Aorta (tissue), 5 donors: Measurements from ENCODE around the gene TP73. TPM values are rescaled to one million over a fixed set of nuclear protein-coding genes. Genes with fewer than 3 reads are reported as not detected.

ENCODE experiments used
- ATAC-seq: fragments of 200-7000 bp; cut with Tn5 transposase; one replicate; pipeline ENCODE4 v1.9.1; 2022; ENCODE audit warnings: moderate library complexity; ENCODE audit not compliant: low FRiP score
- DNase-seq, 2 donors: peaks; one replicate each; pipeline ENCODE4 v3.0.0-alpha.2; 2020
- H3K27ac ChIP-seq, 2 donors: one replicate each; pipeline ENCODE4 v1.5.1; 2013; ENCODE audit warnings: low read length in 2 of 2, mild to moderate bottlenecking in 2 of 2, moderate library complexity in 2 of 2, control low read depth in 1 of 2, inconsistent platforms in 1 of 2, low read depth in 1 of 2
- H3K27me3 ChIP-seq, 2 donors: one replicate each; pipeline ENCODE4 v1.6.1; 2013; ENCODE audit warnings: control low read depth in 1 of 2, low read length in 1 of 2, mild to moderate bottlenecking in 1 of 2, moderate library complexity in 1 of 2; ENCODE audit not compliant: insufficient read depth in 2 of 2, control insufficient read depth in 1 of 2
- H3K36me3 ChIP-seq, 2 donors: one replicate each; pipeline ENCODE4 v1.6.1; 2013; ENCODE audit warnings: control low read depth in 1 of 2, low read length in 1 of 2, mild to moderate bottlenecking in 1 of 2; ENCODE audit not compliant: insufficient read depth in 2 of 2, control insufficient read depth in 1 of 2
- H3K4me1 ChIP-seq, 2 donors: one replicate each; pipeline ENCODE4 v1.6.1; 2013; ENCODE audit warnings: low read length in 2 of 2, control low read depth in 1 of 2, mild to moderate bottlenecking in 1 of 2, moderate library complexity in 1 of 2; ENCODE audit not compliant: insufficient read depth in 2 of 2, control insufficient read depth in 1 of 2
- H3K4me3 ChIP-seq, 2 donors: one replicate each; pipeline ENCODE4 v1.5.1; 2013; ENCODE audit warnings: low read length in 2 of 2, control low read depth in 1 of 2, mild to moderate bottlenecking in 1 of 2
- H3K9me3 ChIP-seq: one replicate; pipeline ENCODE4 v1.6.1; 2013; ENCODE audit warnings: mild to moderate bottlenecking, low read length; ENCODE audit not compliant: control insufficient read depth
- WGBS, 2 donors: extraction: QIAGEN DNeasy Blood & Tissue Kit; methylation state at CpG; one replicate each; pipeline ENCODE4 v1.1.7; 2013; 5-methylcytosine and 5-hydroxymethylcytosine counted together
- intact Hi-C, 2 donors: fragments of 100-400 bp; cut with DNase I; formaldehyde crosslinking; loops; one replicate each; pipeline versions ENCODE4 v1.14.2 to v1.15.0; 2022
- polyA plus RNA-seq, 2 donors: library from polyadenylated mRNA; stranded (reverse); fragments of 200-250 nt; gene quantifications; one replicate each; pipeline ENCODE4 v1.2.3, GENCODE V29; 2013
- total RNA-seq, 2 donors: library from RNA; stranded (reverse); fragmentation: NEBNext Ultra II Directional; extraction: Animal tissue kit (Norgen Biotek cat#: 25700); gene quantifications; one replicate each; pipeline ENCODE4 v1.2.1, GENCODE V29; 2021
- donor health status: healthy with polysubstance abuse.
- donor health status: Bipolar disorder and iron deficiency.
- donor health status: DM: no; HTN: no; CAD: no.
- donor health status: DM: no; HTN: no; CAD: no.
- donor health status: DM: yes; HTN: yes; CAD: no.

Gene TP73
- total and polyA plus RNA-seq, 4 donors, result 0.18 to 0.38 TPM; not detected in 2

- peak in 1 of 2 donors; percentile 46 for DNase-seq
- 73 to 77% methylated on average over 5 of the region's 5 CpGs for WGBS, 2 donors
- H3K27ac ChIP-seq, result no peak overlapping the region
- intact Hi-C loops, result no loop called here
- H3K4me3 ChIP-seq, result no peak overlapping the region
- ATAC-seq, result no peak
- no peaks in the 10 kb centered on the region for H3K36me3 ChIP-seq
- H3K27me3 ChIP-seq, result no peaks in the 10 kb centered on the region
- no peaks in the 10 kb centered on the region for H3K9me3 ChIP-seq
- no peaks in the 10 kb centered on the region for H3K4me1 ChIP-seq
These were observed 25.2 kb downstream of the TP73 start for GRCh38 chr1:3677484-3677883.

GRCh38 chr1:3678361-3679097, 26.2 kb downstream of the TP73 start:
- H3K27ac ChIP-seq, result no peak overlapping the region
- 79 to 81% methylated on average over 21 of the region's 21 CpGs for WGBS, 2 donors
- no peak for ATAC-seq

GRCh38 chr1:3679098-3679555, 26.8 kb downstream of the TP73 start:
- Histone ChIP-seq H3K27me3 (no peaks in the 10 kb centered on the region), H3K36me3 (no peaks in the 10 kb centered on the region), H3K4me3 (no peak overlapping the region), H3K9me3 (no peaks in the 10 kb centered on the region), H3K27ac (no peak overlapping the region), H3K4me1 (no peaks in the 10 kb centered on the region)
- ATAC-seq (no peak), DNase-seq (peak in 1 of 2 donors; percentile 29)
- 76 to 82% methylated on average over 18 of the region's 18 CpGs for WGBS, 2 donors
- intact Hi-C loops, result no loop called here

More at GRCh38 chr1:3678361-3679097, 26.2 kb downstream of the TP73 start:
- Histone ChIP-seq H3K27me3 (no peaks in the 10 kb centered on the region), H3K4me1 (no peaks in the 10 kb centered on the region), H3K36me3 (no peaks in the 10 kb centered on the region), H3K9me3 (no peaks in the 10 kb centered on the region), H3K4me3 (no peak overlapping the region)
- intact Hi-C loops, result no loop called here
- DNase-seq, result peak in 1 of 2 donors; percentile 45

GRCh38 chr1:3679799-3680453, 27.6 kb downstream of the TP73 start:
- intact Hi-C loops, result no loop called here
- WGBS, 2 donors, result 93 to 96% methylated on average over 9 of the region's 9 CpGs
- H3K4me1 ChIP-seq, result no peaks in the 10 kb centered on the region
- no peak overlapping the region for H3K27ac ChIP-seq
- H3K27me3 ChIP-seq, result no peaks in the 10 kb centered on the region
- no peak overlapping the region for H3K4me3 ChIP-seq
- H3K9me3 ChIP-seq, result no peaks in the 10 kb centered on the region
- ATAC-seq (no peak), DNase-seq (peak in 1 of 2 donors; percentile 15)
- no peaks in the 10 kb centered on the region for H3K36me3 ChIP-seq

GRCh38 chr1:3680488-3681230, 28.3 kb downstream of the TP73 start:
- H3K4me1 ChIP-seq, result no peaks in the 10 kb centered on the region
- no peak overlapping the region for H3K4me3 ChIP-seq
- H3K27me3 ChIP-seq, result no peaks in the 10 kb centered on the region
- no peaks in the 10 kb centered on the region for H3K9me3 ChIP-seq
- no peaks in the 10 kb centered on the region for H3K36me3 ChIP-seq
- H3K27ac ChIP-seq, result no peak overlapping the region
- no peak for ATAC-seq
- intact Hi-C loops, result no loop called here
- WGBS, 2 donors, result 78 to 84% methylated on average over 20 of the region's 20 CpGs
- peak in 1 of 2 donors; percentile 11 for DNase-seq

- WGBS, 2 donors, result 91 to 93% methylated on average over 18 to 19 of the region's 19 CpGs
These were observed 29.0 kb downstream of the TP73 start for GRCh38 chr1:3681231-3681897.

GRCh38 chr1:3681898-3682806, 29.8 kb downstream of the TP73 start:
- no peaks in the 10 kb centered on the region for H3K27me3 ChIP-seq
- ATAC-seq, result no peak

More at GRCh38 chr1:3681231-3681897, 29.0 kb downstream of the TP73 start:
- DNase-seq (no peak), ATAC-seq (no peak)
- Histone ChIP-seq H3K27me3 (no peaks in the 10 kb centered on the region), H3K27ac (no peak overlapping the region), H3K36me3 (no peaks in the 10 kb centered on the region), H3K4me3 (no peak overlapping the region), H3K4me1 (no peaks in the 10 kb centered on the region), H3K9me3 (no peaks in the 10 kb centered on the region)
- intact Hi-C loops, result no loop called here

More at GRCh38 chr1:3681898-3682806, 29.8 kb downstream of the TP73 start:
- intact Hi-C loops, result no loop called here
- Histone ChIP-seq H3K36me3 (no peaks in the 10 kb centered on the region), H3K4me3 (no peak overlapping the region), H3K9me3 (no peaks in the 10 kb centered on the region), H3K27ac (no peak overlapping the region), H3K4me1 (no peaks in the 10 kb centered on the region)
- WGBS, 2 donors, result 91 to 98% methylated on average over 27 of the region's 27 CpGs
- DNase-seq, result no peak
